Activated naive CD4-positive, alpha-beta T cell treated with anti-CD3 and anti-CD28 coated beads for 36 hours (primary cell): ENCODE data around the gene MMRN2. TPM values are rescaled to one million over a fixed set of nuclear protein-coding genes. Genes with fewer than 3 reads are reported as not detected.
"Not testable (repeated sequence)": the region's sequence is repeated elsewhere in the genome, so short reads cannot be mapped to it uniquely, and the experiment has no call there.

Source experiments
- CTCF ChIA-PET: fragments of 350-600 bp; sonication (Branson Sonifier 250); formaldehyde crosslinking; loops from one replicate; lab custom pipeline; 2021; ENCODE audit warnings: antibody characterized with exemption; lab: Charles Lee
- DNase-seq: peaks from one replicate; pipeline ENCODE4 v3.0.0-alpha.2; 2020
- H3K27ac Mint-ChIP-seq: one replicate; pipeline ENCODE4 v1.8.0; 2021; ENCODE audit warnings: mild to moderate bottlenecking, mixed read lengths
- H3K27me3 Mint-ChIP-seq: one replicate; pipeline ENCODE4 v1.8.0; 2021; ENCODE audit warnings: low read depth, mixed read lengths
- H3K36me3 Mint-ChIP-seq: one replicate; pipeline ENCODE4 v1.8.0; 2021; ENCODE audit warnings: low read depth, mixed read lengths
- H3K4me1 Mint-ChIP-seq: one replicate; pipeline ENCODE4 v1.8.0; 2021; ENCODE audit warnings: low read depth, mixed read lengths
- H3K4me3 Mint-ChIP-seq: one replicate; pipeline ENCODE4 v1.8.0; 2021; ENCODE audit warnings: mild to moderate bottlenecking, moderate library complexity, mixed read lengths
- H3K9me3 Mint-ChIP-seq: one replicate; pipeline ENCODE4 v1.8.0; 2021; ENCODE audit warnings: mixed read lengths
- intact Hi-C: fragments of 100-400 bp; cut with micrococcal nuclease; formaldehyde crosslinking; loops from one replicate; pipeline ENCODE4 v1.15.1; 2023
- total RNA-seq, 2 experiments: library from RNA; stranded (reverse); gene quantifications; one replicate each; pipeline ENCODE4 v1.2.3, GENCODE V29; 2021

MMRN2 gene
- total RNA-seq, 2 experiments from 2014 or later, result not detected

- H3K4me1 Mint-ChIP-seq, result peaks cover 5% of the 10 kb centered on the region
- H3K4me3 Mint-ChIP-seq, result no peak overlapping the region
- H3K9me3 Mint-ChIP-seq, result no peaks in the 10 kb centered on the region
- intact Hi-C loops, result no loop called here
- no peak for DNase-seq
- no peaks in the 10 kb centered on the region for H3K36me3 Mint-ChIP-seq
- no peak overlapping the region for H3K27ac Mint-ChIP-seq
- no peaks in the 10 kb centered on the region for H3K27me3 Mint-ChIP-seq
- CTCF ChIA-PET, result interaction anchor here (0.9 to 2.1 kb wide), 3 partner anchors 25 to 84 kb away, joined by 4 to 9 read pairs (median 6); no protein-coding TSS in a partner anchor
These were observed 15.4 kb downstream of the MMRN2 start for GRCh38 chr10:86941991-86942421.

- Mint-ChIP-seq H3K27ac (no peak overlapping the region), H3K9me3 (no peaks in the 10 kb centered on the region), H3K27me3 (no peaks in the 10 kb centered on the region), H3K36me3 (no peaks in the 10 kb centered on the region), H3K4me3 (no peak overlapping the region), H3K4me1 (peaks cover 5% of the 10 kb centered on the region)
- no peak for DNase-seq
- intact Hi-C loops, result no loop called here
- CTCF ChIA-PET, result interaction anchor here (0.6 to 2.1 kb wide), 4 partner anchors 25 to 255 kb away, joined by 4 to 9 read pairs (median 5); no protein-coding TSS in a partner anchor
These were observed 16.0 kb downstream of the MMRN2 start for GRCh38 chr10:86941426-86941825.

- no peak overlapping the region for H3K27ac Mint-ChIP-seq
These were observed 16.7 kb downstream of the MMRN2 start for GRCh38 chr10:86940677-86941076.

GRCh38 chr10:86940076-86940475 lies 17.3 kb downstream of the MMRN2 start:
- H3K27me3 Mint-ChIP-seq, DNase-seq, H3K4me1 Mint-ChIP-seq, H3K36me3 Mint-ChIP-seq, H3K9me3 Mint-ChIP-seq, intact Hi-C loops, H3K4me3 Mint-ChIP-seq, H3K27ac Mint-ChIP-seq: not testable (repeated sequence)
- CTCF ChIA-PET, result interaction anchor here (0.6 to 3.0 kb wide), 15 partner anchors 10 to 1534 kb away, joined by 3 to 22 read pairs (median 3); partner anchors contain the start of genes LDB3 and MINPP1

More at GRCh38 chr10:86940677-86941076, 16.7 kb downstream of the MMRN2 start:
- Mint-ChIP-seq H3K4me3 (no peak overlapping the region), H3K4me1 (peaks cover 3% of the 10 kb centered on the region), H3K27me3 (no peaks in the 10 kb centered on the region), H3K36me3 (no peaks in the 10 kb centered on the region), H3K9me3 (no peaks in the 10 kb centered on the region)
- CTCF ChIA-PET, result interaction anchor here (0.7 to 2.1 kb wide), 3 partner anchors 26 to 564 kb away, joined by 4 to 9 read pairs (median 4); partner anchors contain the start of gene MINPP1
- DNase-seq, result no peak
- intact Hi-C loops, result no loop called here

- Mint-ChIP-seq H3K36me3 (no peaks in the 10 kb centered on the region), H3K27me3 (no peaks in the 10 kb centered on the region), H3K9me3 (no peaks in the 10 kb centered on the region), H3K4me1 (no peaks in the 10 kb centered on the region), H3K4me3 (no peak overlapping the region), H3K27ac (no peak overlapping the region)
- no peak for DNase-seq
- CTCF ChIA-PET, result interaction anchor here (0.6 to 3.0 kb wide), 9 partner anchors 23 to 277 kb away, joined by 3 to 22 read pairs (median 5); no protein-coding TSS in a partner anchor
- intact Hi-C loops, result loop anchor here (2.0 kb wide), 2 partner anchors 157 to 211 kb away; partner anchors contain the start of genes GLUD1 and SHLD2
These were observed 19.2 kb downstream of the MMRN2 start for GRCh38 chr10:86938260-86938659.

GRCh38 chr10:86937502-86938154 lies 19.8 kb downstream of the MMRN2 start:
- H3K27ac Mint-ChIP-seq, result no peak overlapping the region
- H3K36me3 Mint-ChIP-seq, result no peaks in the 10 kb centered on the region
- H3K27me3 Mint-ChIP-seq, result no peaks in the 10 kb centered on the region
- H3K4me3 Mint-ChIP-seq, result no peak overlapping the region
- H3K4me1 Mint-ChIP-seq, result no peaks in the 10 kb centered on the region
- intact Hi-C loops, result loop anchor here (2.0 kb wide), 2 partner anchors 157 to 211 kb away; partner anchors contain the start of genes GLUD1 and SHLD2
- H3K9me3 Mint-ChIP-seq, result no peaks in the 10 kb centered on the region
- DNase-seq, result no peak
- CTCF ChIA-PET, result interaction anchor here (1.1 to 3.0 kb wide), 8 partner anchors 22 to 212 kb away, joined by 3 to 22 read pairs (median 4); no protein-coding TSS in a partner anchor

GRCh38 chr10:86936661-86937501 lies 20.5 kb downstream of the MMRN2 start:
- CTCF ChIA-PET, result interaction anchor here (0.6 to 3.0 kb wide), 7 partner anchors 20 to 229 kb away, joined by 3 to 22 read pairs (median 3); no protein-coding TSS in a partner anchor
- Mint-ChIP-seq H3K27ac (no peak overlapping the region), H3K36me3 (no peaks in the 10 kb centered on the region), H3K4me1 (no peaks in the 10 kb centered on the region), H3K9me3 (no peaks in the 10 kb centered on the region), H3K4me3 (no peak overlapping the region), H3K27me3 (no peaks in the 10 kb centered on the region)
- DNase-seq, result no peak
- intact Hi-C loops, result no loop called here

- H3K9me3 Mint-ChIP-seq, H3K36me3 Mint-ChIP-seq, H3K4me3 Mint-ChIP-seq, H3K4me1 Mint-ChIP-seq, H3K27me3 Mint-ChIP-seq, H3K27ac Mint-ChIP-seq, intact Hi-C loops, DNase-seq: not testable (repeated sequence)
- CTCF ChIA-PET, result interaction anchor here (0.6 kb wide), 1 partner anchor 14 kb away, joined by 3 read pairs; no protein-coding TSS in a partner anchor
These were observed 23.2 kb downstream of the MMRN2 start for GRCh38 chr10:86934162-86934711.

GRCh38 chr10:86932674-86933073 lies 24.7 kb downstream of the MMRN2 start:
- intact Hi-C loops, result no loop called here
- CTCF ChIA-PET, result interaction anchor here (0.6 kb wide), 1 partner anchor 70 kb away, joined by 3 read pairs; no protein-coding TSS in a partner anchor
- no peak for DNase-seq
- no peak overlapping the region for H3K4me3 Mint-ChIP-seq
- H3K36me3 Mint-ChIP-seq, result peaks cover 2% of the 10 kb centered on the region
- no peak overlapping the region for H3K27ac Mint-ChIP-seq
- H3K4me1 Mint-ChIP-seq, result no peaks in the 10 kb centered on the region
- H3K27me3 Mint-ChIP-seq, result no peaks in the 10 kb centered on the region
- H3K9me3 Mint-ChIP-seq, result no peaks in the 10 kb centered on the region

- H3K9me3 Mint-ChIP-seq, result no peaks in the 10 kb centered on the region
- intact Hi-C loops, result no loop called here
- H3K4me1 Mint-ChIP-seq, result no peaks in the 10 kb centered on the region
- CTCF ChIA-PET, result no interaction called here
- DNase-seq, result no peak
- no peaks in the 10 kb centered on the region for H3K27me3 Mint-ChIP-seq
- H3K36me3 Mint-ChIP-seq, result peaks cover 2% of the 10 kb centered on the region
- no peak overlapping the region for H3K27ac Mint-ChIP-seq
- H3K4me3 Mint-ChIP-seq, result no peak overlapping the region
These were observed 25.5 kb downstream of the MMRN2 start for GRCh38 chr10:86931872-86932271.

- Mint-ChIP-seq H3K4me1 (no peaks in the 10 kb centered on the region), H3K27me3 (no peaks in the 10 kb centered on the region), H3K36me3 (peaks cover 2% of the 10 kb centered on the region), H3K27ac (no peak overlapping the region), H3K9me3 (no peaks in the 10 kb centered on the region), H3K4me3 (no peak overlapping the region)
- no peak for DNase-seq
- intact Hi-C loops, result no loop called here
- CTCF ChIA-PET, result no interaction called here
These were observed 27.7 kb downstream of the MMRN2 start for GRCh38 chr10:86929468-86930380.
